CD1c-positive myeloid dendritic cell (primary cell): Measurements from ENCODE around the gene SZT2.
A peak's percentile ranks its signal among the peaks of the same experiment; 100 is the strongest.

Source experiments
- DNase-seq: peaks from one replicate; pipeline ENCODE4 v3.0.0-alpha.2; 2016; ENCODE audit errors: extremely low spot score

The SZT2 gene

GRCh38 chr1:43389326-43390313 is at the start of gene SZT2, which contains the start of gene MED8:
TSS of gene SZT2 (plus strand) at chr1:43389899. CDS start at chr1:43389969, 70 bp downstream.
TSS of gene MED8 (minus strand) at chr1:43389800. CDS start at chr1:43389764, 36 bp downstream.
- DNase-seq: peak; percentile 98

GRCh38 chr1:43340559-43340958 is 49.1 kb upstream of the SZT2 start:
- no peak for DNase-seq

- DNase-seq: no peak
These were observed 45.3 kb upstream of the SZT2 start for GRCh38 chr1:43344267-43344850.

- DNase-seq: no peak
These were observed 44.6 kb upstream of the SZT2 start for GRCh38 chr1:43345120-43345519.

GRCh38 chr1:43346636-43347035 is 43.1 kb upstream of the SZT2 start:
- no peak for DNase-seq

- no peak for DNase-seq
These were observed 41.3 kb upstream of the SZT2 start for GRCh38 chr1:43348343-43348808.

- DNase-seq: peak; percentile 31
These were observed 40.7 kb upstream of the SZT2 start for GRCh38 chr1:43348809-43349593.

- DNase-seq: no peak
These were observed 39.9 kb upstream of the SZT2 start for GRCh38 chr1:43349594-43350306.

- no peak for DNase-seq
These were observed 38.7 kb upstream of the SZT2 start for GRCh38 chr1:43350976-43351375.

- no peak for DNase-seq
These were observed 38.0 kb upstream of the SZT2 start for GRCh38 chr1:43351421-43352350.

- no peak for DNase-seq
These were observed 37.4 kb upstream of the SZT2 start for GRCh38 chr1:43352351-43352705.

- peak; percentile 23 for DNase-seq
These were observed 36.8 kb upstream of the SZT2 start for GRCh38 chr1:43352881-43353280.

GRCh38 chr1:43354471-43354870 is 35.2 kb upstream of the SZT2 start:
- DNase-seq: no peak

- DNase-seq: no peak
These were observed 34.8 kb upstream of the SZT2 start for GRCh38 chr1:43354936-43355335.

GRCh38 chr1:43357251-43357650 is 32.4 kb upstream of the SZT2 start:
- no peak for DNase-seq

GRCh38 chr1:43358121-43358745 is 31.5 kb upstream of the SZT2 start:
- DNase-seq: no peak

GRCh38 chr1:43358746-43359693 is 30.7 kb upstream of the SZT2 start, which contains the start of gene CDC20:
TSS of gene CDC20 (plus strand) at chr1:43358981. CDS start at chr1:43359216, 235 bp downstream.
- DNase-seq: peak; percentile 99

- DNase-seq: no peak
These were observed 30.0 kb upstream of the SZT2 start for GRCh38 chr1:43359696-43360095.

- no peak for DNase-seq
These were observed 29.1 kb upstream of the SZT2 start for GRCh38 chr1:43360616-43361015.
